Brain microvascular endothelial cell (primary cell): ENCODE data around the gene S100A4.

Experiments
- DNase-seq: peaks from one replicate; pipeline ENCODE4 v3.0.0-alpha.2; 2020
- H3K27ac ChIP-seq: fragments of 250-450 bp; sonication (Bioruptor Pico); 2 replicates; pipeline ENCODE4 v1.5.1; 2020; ENCODE audit warnings: mild to moderate bottlenecking, moderate library complexity
- H3K27me3 ChIP-seq: fragments of 250-450 bp; sonication (Bioruptor Pico); replicated peaks from 2 replicates; pipeline ENCODE4 v1.5.1; 2020; ENCODE audit warnings: mild to moderate bottlenecking
- H3K36me3 ChIP-seq: fragments of 250-450 bp; sonication (Bioruptor Pico); replicated peaks from 2 replicates; pipeline ENCODE4 v1.5.1; 2020; ENCODE audit warnings: mild to moderate bottlenecking
- H3K4me3 ChIP-seq: 2 replicates; pipeline ENCODE4 v1.5.1; 2011; ENCODE audit warnings: low read depth, mild to moderate bottlenecking, control low read depth, low read length, moderate library complexity
- in situ Hi-C: cut with HindIII; loops from 2 replicates; pipeline ENCODE4 v1.10.0; 2017; ENCODE audit warnings: low sequenced_read_pairs, low pct_ligation_motif_present
- TF ChIP-seq, protein P1 (sequence below): IDR thresholded peaks from 2 replicates; pipeline ENCODE4 v1.5.1; 2011; ENCODE audit warnings: low read depth, mild to moderate bottlenecking, moderate library complexity, low read length, control low read depth, inconsistent platforms; ENCODE audit errors: missing control alignments

Gene S100A4

DNA sequence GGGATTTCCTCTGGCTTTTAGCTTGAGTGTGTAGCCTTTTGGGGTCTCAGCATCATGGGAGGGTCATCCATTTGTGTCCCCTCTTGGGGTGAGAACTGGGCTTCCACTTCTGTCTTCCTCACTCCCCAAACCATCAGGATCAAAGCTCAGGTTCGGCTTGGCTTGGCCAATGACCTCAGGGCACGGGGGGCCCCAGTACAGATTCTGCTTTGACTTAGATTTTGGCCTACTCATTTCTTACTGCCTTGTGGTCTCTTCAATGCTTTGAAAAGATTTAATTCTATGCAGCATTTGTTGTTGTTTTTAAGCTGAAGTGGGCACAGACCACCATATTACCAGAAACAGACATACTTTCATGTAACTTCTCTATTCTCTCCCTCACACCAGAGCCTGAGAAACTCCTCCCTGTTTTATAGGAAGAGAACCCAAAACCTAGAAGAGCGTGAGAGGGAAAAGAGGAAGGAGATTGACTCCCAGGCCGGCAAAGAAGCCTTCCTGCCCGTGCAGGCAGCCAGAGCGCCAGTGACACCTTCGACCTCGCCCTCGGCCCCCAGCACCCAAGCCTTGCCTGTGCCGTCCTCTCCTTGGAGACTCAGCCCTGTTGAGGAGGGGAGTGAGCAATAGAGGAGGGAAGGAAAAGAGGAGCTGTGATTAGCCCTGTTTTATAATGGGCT, 5.4 kb upstream of the S100A4 start:
- TF ChIP-seq, protein P1, sequence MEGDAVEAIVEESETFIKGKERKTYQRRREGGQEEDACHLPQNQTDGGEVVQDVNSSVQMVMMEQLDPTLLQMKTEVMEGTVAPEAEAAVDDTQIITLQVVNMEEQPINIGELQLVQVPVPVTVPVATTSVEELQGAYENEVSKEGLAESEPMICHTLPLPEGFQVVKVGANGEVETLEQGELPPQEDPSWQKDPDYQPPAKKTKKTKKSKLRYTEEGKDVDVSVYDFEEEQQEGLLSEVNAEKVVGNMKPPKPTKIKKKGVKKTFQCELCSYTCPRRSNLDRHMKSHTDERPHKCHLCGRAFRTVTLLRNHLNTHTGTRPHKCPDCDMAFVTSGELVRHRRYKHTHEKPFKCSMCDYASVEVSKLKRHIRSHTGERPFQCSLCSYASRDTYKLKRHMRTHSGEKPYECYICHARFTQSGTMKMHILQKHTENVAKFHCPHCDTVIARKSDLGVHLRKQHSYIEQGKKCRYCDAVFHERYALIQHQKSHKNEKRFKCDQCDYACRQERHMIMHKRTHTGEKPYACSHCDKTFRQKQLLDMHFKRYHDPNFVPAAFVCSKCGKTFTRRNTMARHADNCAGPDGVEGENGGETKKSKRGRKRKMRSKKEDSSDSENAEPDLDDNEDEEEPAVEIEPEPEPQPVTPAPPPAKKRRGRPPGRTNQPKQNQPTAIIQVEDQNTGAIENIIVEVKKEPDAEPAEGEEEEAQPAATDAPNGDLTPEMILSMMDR: no peak
- Histone ChIP-seq H3K27me3 (no peaks in the 10 kb centered on the region), H3K36me3 (no peaks in the 10 kb centered on the region), H3K4me3 (no peak overlapping the region), H3K27ac (no peak overlapping the region)
- in situ Hi-C loops: no loop called here
- DNase-seq: no peak

DNA sequence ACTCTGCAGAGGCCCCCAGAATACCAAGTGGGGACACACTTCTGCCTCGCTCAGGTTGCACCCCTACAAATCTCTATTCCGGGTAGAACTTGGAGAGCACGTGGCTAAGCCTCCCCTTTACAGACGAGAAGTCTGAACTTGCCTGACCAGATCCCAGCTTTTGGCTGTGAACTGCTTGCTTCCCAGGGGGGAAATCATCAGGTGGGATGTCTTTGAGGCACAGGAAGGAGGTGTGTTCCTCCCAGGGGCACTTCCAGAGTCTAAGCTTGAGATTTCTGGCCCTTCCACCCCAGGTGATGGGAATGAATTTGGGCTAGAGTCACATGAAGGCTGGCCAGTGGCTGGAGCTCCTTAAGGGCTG, 4.8 kb upstream of the S100A4 start:
- Histone ChIP-seq H3K4me3 (no peak overlapping the region), H3K27ac (no peak overlapping the region), H3K27me3 (no peaks in the 10 kb centered on the region), H3K36me3 (no peaks in the 10 kb centered on the region)
- in situ Hi-C loops: no loop called here
- TF ChIP-seq, protein P1: no peak
- no peak for DNase-seq

DNA sequence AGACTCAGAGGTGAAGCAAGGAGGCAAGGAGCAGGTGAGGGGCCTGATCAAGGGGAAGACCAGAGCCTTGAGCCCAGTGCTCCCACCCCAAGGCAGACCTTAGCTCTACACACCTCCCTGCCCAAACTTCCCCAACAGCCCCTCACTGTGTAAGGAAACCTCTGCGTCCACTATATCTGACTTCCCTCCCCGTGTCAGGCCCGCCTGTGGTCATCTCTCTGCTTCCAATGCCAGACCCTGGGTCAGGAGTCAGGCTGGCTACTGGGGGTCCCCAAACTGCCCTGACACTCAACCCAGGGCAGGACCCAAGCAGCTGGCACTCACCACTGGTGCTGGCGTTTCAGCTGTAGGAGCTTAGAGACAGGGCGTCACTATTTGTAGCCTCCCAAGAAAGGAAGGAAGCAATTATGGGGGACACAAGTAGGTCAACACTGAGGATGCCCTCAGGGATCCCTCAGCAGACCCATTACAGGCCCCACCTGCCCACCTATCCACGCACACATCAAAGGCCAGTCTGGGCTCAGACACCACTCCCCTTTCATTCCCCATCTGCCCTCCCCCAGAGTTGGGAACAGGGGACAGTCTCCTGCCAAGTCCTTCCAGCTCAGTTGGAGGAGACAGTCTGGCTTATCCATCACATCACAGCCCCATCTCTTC, 4.3 kb upstream of the S100A4 start:
- TF ChIP-seq, protein P1: no peak
- DNase-seq: no peak
- Histone ChIP-seq H3K27ac (no peak overlapping the region), H3K36me3 (no peaks in the 10 kb centered on the region), H3K4me3 (no peak overlapping the region), H3K27me3 (no peaks in the 10 kb centered on the region)
- in situ Hi-C loops: no loop called here

DNA sequence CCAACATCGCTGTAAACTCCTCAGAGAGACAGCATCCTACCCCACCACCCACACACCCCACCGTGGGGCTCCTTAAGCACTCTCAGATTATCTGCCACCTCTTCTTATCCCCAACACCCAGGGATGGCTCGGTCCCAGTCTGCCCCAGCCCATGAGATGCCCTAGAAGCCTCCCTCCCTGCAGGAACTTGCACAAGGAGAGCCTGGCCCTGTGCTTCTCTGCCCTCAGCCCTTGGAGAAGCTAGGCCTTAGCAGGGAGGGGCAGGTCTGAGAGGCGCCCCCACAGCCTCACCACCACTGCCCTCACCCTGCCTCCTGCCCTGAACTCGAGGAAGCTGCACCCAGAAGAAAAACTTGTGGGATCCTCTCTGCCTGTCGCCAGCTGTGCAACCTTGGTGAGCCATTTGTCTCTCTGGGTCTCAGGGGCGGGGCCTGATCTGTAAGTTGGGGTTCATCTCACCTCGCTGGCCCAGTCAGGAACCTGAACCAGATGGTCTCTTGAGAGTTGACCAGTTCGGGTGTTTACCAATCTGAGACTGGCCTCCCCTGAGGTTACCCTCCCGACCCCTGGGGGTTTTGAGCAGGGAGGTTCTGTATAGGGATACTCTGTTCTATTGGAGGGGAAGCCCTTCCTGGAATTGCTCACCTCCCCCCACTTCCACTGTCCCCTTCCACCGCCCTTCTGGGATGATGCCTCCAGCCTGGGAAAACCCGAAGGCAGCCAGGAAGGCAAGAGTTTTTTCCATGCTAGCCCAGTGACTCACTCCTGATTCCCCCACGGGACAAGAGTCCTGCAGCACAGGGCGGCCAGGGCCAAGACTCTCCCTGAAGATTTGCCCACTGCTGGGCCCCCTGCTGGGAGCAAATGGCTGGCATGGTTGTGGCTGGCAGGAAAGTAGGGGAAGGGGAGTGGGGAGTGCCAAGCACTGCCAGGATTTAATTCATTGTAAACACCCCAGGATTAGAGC, 3.4 kb upstream of the S100A4 start, which contains the start of gene S100A3:
S100A3 (minus strand) TSS at position 537 of the 967 bp plus-strand sequence. CDS start 773 bp downstream, outside the sequence.
- Histone ChIP-seq H3K27ac (peak within 1 kb of the TSS; percentile 16), H3K27me3 (no peaks in the 10 kb centered on the region), H3K4me3 (no peak within 1 kb of the TSS), H3K36me3 (no peaks in the 10 kb centered on the region)
- peak; percentile 73 for DNase-seq
- in situ Hi-C loops: no loop called here
- TF ChIP-seq, protein P1: no peak

DNA sequence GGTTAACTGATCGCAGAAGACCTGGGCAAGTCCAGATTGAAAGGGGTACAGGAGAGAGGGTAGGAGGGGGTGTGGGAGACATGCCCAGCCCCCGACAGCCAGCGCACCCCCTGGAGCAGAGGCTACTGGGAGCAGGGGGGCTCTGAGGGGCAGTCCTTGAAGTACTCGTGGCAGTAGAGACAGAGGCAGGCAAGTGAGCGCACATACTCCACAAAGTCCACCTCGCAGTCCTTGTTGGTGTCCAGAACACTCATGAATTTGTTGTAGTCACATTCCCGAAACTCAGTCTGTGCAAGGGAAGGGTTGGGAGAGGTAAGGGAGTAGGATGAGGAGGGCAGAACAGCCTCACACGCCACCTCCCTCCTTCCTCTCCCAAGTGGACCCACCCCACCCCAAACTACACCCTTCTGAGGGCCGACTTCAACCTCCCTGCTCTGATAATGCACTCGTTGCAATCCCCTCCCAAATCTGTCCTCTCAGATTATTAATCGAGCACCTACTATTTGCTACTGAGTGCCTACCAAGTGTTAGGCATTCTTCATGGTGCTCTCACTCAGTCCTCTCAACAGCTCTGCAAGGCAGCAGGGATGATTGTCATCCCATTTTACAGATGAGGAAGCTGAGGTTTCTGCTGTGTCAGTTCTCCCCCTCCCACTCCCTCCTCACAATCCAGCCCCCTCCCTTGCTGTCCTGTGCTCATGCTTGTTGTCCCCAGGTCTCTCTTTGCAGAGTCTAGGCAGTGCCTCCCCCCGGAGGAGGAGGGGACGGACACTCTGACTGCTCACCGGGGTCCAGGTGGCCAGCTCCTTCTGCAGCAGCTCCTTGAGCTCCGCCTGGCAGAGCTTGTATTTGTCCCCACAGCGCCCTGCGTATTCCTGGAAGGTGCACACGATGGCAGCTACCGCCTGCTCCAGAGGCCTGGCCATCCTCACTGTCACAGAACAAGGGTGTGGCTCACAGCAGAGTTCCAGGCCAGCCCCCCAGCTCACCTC, 2.2 kb upstream of the S100A4 start:
- no peaks in the 10 kb centered on the region for H3K27me3 ChIP-seq
- in situ Hi-C loops: no loop called here
- H3K36me3 ChIP-seq: no peaks in the 10 kb centered on the region
- TF ChIP-seq, protein P1: no peak
- H3K4me3 ChIP-seq: no peak overlapping the region
- DNase-seq: no peak
- no peak overlapping the region for H3K27ac ChIP-seq
